A673 (cell line): ENCODE measurements around the gene SIGLEC8. TPM values are rescaled to one million over a fixed set of nuclear protein-coding genes. Genes with fewer than 3 reads are reported as not detected.
"Not testable (repeated sequence)": the region's sequence is repeated elsewhere in the genome, so short reads cannot be mapped to it uniquely, and the experiment has no call there.

ENCODE experiments used
- BruUV-seq: library from RNA; stranded (reverse); fragments of 400-500 nt; replicated peaks from 2 replicates; lab custom pipeline; 2021; lab: Mats Ljungman, UMichigan
- CTCF ChIA-PET: fragments of 300-600 bp; sonication (Branson Sonifier 250); formaldehyde crosslinking; loops from one replicate; lab custom pipeline; 2022; ENCODE audit warnings: antibody characterized with exemption; lab: Charles Lee
- POLR2A ChIA-PET: fragments of 300-600 bp; sonication (Branson Sonifier 250); formaldehyde crosslinking; loops from one replicate; lab custom pipeline; 2022; ENCODE audit warnings: antibody characterized with exemption; ENCODE audit not compliant: low non-redundant PET; lab: Charles Lee
- DNase-seq: peaks from one replicate; pipeline ENCODE4 v3.0.0-alpha.2; 2015; ENCODE audit warnings: low spot score
- H3K27ac ChIP-seq: fragments of 200-600 bp; sonication (generic); 2 replicates; pipeline ENCODE4 v1.5.1; 2016; ENCODE audit warnings: mixed run types, low read depth, mild to moderate bottlenecking, mixed read lengths, antibody characterized with exemption, low read length; ENCODE audit not compliant: poor library complexity, severe bottlenecking
- H3K27me3 ChIP-seq: fragments of 200-600 bp; sonication (generic); replicated peaks from 2 replicates; pipeline ENCODE4 v1.6.1; 2017; ENCODE audit warnings: mixed run types, low read depth, mild to moderate bottlenecking, mixed read lengths, antibody characterized with exemption, low read length; ENCODE audit not compliant: insufficient read depth, poor library complexity
- H3K36me3 ChIP-seq: fragments of 200-600 bp; sonication (generic); 2 replicates; pipeline ENCODE4 v1.6.1; 2016; ENCODE audit warnings: mixed run types, mild to moderate bottlenecking, mixed read lengths, antibody characterized with exemption, low read length; ENCODE audit not compliant: insufficient read depth, poor library complexity, severe bottlenecking
- H3K4me1 ChIP-seq: fragments of 200-600 bp; sonication (generic); 2 replicates; pipeline ENCODE4 v1.6.1; 2017; ENCODE audit warnings: mixed run types, mild to moderate bottlenecking, mixed read lengths, antibody characterized with exemption, low read length; ENCODE audit not compliant: insufficient read depth, poor library complexity, severe bottlenecking
- H3K4me3 ChIP-seq: fragments of 200-600 bp; sonication (generic); 2 replicates; pipeline ENCODE4 v1.5.1; 2016; ENCODE audit warnings: low read depth, mixed run types, mild to moderate bottlenecking, mixed read lengths, low read length; ENCODE audit not compliant: poor library complexity, severe bottlenecking
- H3K9me3 ChIP-seq: fragments of 200-600 bp; sonication (generic); 2 replicates; pipeline ENCODE4 v1.6.1; 2016; ENCODE audit warnings: mixed run types, low read depth, mild to moderate bottlenecking, mixed read lengths, antibody characterized with exemption, low read length; ENCODE audit not compliant: poor library complexity, severe bottlenecking
- EZH2 ChIP-seq: fragments of 200-600 bp; sonication (generic); IDR thresholded peaks from 2 replicates; pipeline ENCODE4 v1.6.1; 2017; ENCODE audit warnings: borderline replicate concordance, low read depth, mild to moderate bottlenecking, mixed read lengths, antibody characterized with exemption, low read length; ENCODE audit not compliant: poor library complexity, severe bottlenecking
- intact Hi-C: fragments of 100-400 bp; cut with micrococcal nuclease; formaldehyde crosslinking; loops from one replicate; pipeline ENCODE4 v1.10.0; 2022; ENCODE audit not compliant: unreplicated experiment
- total RNA-seq: library from RNA; stranded (reverse); gene quantifications from 2 replicates; pipeline ENCODE4 v1.2.3, GENCODE V29; 2021
- TF ChIP-seq, protein P1 (sequence below): fragments of 300-800, 200-600 bp; sonication (generic); conservative IDR thresholded peaks from 2 replicates; pipeline ENCODE4 v1.5.1; 2017; ENCODE audit warnings: low read depth, mild to moderate bottlenecking, antibody characterized with exemption, low read length, moderate library complexity, mixed read lengths

SIGLEC8 gene
- total RNA-seq, 1 experiment from 2014 or later, result not detected

DNA sequence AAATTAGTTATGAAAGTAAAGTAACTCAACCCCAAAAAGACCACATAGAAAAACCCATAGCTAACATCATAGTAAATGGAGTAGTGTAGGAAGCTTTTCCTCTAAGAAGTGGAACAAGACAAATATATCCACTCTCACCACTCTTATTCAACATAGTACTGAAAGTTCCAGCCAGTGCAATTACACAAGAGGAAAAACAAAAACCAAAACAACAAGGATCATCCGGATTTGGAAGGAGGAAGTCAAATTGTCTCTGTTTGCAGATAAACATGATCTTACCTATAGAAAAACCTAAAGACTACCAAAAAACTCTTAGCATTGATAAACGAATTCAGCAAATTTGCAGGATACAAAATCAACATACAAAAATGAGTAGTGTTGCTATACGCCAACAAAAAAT is 8.5 kb upstream of the SIGLEC8 start:
- intact Hi-C loops, result no loop called here
- Histone ChIP-seq H3K9me3 (no peaks in the 10 kb centered on the region), H3K4me1 (no peaks in the 10 kb centered on the region), H3K36me3 (no peaks in the 10 kb centered on the region), H3K27ac (no peak overlapping the region), H3K27me3 (peaks cover 69% of the 10 kb centered on the region), H3K4me3 (no peak overlapping the region)
- TF ChIP-seq EZH2, result no peak
- TF ChIP-seq, protein P1, sequence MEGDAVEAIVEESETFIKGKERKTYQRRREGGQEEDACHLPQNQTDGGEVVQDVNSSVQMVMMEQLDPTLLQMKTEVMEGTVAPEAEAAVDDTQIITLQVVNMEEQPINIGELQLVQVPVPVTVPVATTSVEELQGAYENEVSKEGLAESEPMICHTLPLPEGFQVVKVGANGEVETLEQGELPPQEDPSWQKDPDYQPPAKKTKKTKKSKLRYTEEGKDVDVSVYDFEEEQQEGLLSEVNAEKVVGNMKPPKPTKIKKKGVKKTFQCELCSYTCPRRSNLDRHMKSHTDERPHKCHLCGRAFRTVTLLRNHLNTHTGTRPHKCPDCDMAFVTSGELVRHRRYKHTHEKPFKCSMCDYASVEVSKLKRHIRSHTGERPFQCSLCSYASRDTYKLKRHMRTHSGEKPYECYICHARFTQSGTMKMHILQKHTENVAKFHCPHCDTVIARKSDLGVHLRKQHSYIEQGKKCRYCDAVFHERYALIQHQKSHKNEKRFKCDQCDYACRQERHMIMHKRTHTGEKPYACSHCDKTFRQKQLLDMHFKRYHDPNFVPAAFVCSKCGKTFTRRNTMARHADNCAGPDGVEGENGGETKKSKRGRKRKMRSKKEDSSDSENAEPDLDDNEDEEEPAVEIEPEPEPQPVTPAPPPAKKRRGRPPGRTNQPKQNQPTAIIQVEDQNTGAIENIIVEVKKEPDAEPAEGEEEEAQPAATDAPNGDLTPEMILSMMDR, result no peak
- BruUV-seq, result no TSS peak
- CTCF ChIA-PET, result no interaction called here
- DNase-seq, result no peak
- POLR2A ChIA-PET, result no interaction called here

DNA sequence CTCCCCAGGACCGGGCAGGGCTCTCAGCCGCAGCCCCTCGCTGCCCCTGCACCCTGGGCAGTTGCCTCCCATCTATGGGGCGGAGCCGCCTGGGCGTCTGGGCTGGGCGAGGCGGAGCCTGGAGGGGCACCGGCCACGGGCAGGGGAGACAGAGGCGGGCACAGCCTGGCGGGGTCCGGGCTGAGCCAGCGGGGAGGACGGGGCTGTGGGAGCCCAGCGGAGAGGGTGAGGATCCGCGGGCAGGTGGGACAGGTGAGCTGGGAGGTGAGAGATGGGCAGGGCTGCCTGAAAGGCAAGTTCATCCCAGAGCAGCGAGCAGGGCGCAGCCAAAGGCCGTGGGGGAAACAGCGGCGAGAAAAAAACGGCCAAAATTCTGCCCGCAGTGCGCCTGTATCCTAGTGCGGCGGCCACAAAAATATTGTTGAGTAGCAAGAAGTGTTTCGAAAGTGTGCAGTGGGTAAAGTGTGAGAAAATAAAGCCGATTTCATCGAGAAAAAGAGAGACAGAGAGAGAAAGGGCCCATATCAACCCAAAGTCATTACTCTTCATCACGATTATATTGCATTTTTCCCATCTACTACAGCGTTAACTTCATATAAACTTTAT is 5.8 kb upstream of the SIGLEC8 start:
- H3K27me3 ChIP-seq, result peaks cover 64% of the 10 kb centered on the region
- BruUV-seq, POLR2A ChIA-PET, H3K27ac ChIP-seq, H3K4me3 ChIP-seq, H3K4me1 ChIP-seq, intact Hi-C loops, H3K9me3 ChIP-seq, H3K36me3 ChIP-seq, DNase-seq, CTCF ChIA-PET: not testable (repeated sequence)

DNA sequence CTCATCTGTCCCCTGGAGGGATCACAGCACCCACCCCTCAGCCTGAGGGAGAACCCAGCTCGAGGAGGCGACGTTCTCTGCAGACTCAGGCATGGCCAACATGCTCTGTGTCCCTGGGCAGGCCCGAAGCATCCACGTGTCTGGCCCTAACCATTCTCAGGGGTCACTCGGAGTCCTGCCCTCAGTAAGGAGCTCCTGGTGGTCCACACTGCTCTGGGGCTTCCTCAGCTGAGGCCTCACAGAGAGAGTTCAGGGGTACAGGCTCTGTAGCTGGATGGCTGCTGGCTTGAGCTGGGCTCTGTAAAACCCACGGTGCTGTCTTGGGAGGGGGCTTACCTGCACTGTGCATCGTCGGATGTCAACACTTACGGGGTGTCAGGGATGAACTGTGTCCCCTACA is 4.4 kb upstream of the SIGLEC8 start:
- POLR2A ChIA-PET, result no interaction called here
- intact Hi-C loops, result no loop called here
- CTCF ChIA-PET, result interaction anchor here (0.5 kb wide), 1 partner anchor 66 kb away, joined by 7 read pairs; no protein-coding TSS in a partner anchor
- no TSS peak for BruUV-seq
- H3K36me3 ChIP-seq, result no peaks in the 10 kb centered on the region
- no peak overlapping the region for H3K4me3 ChIP-seq
- H3K9me3 ChIP-seq, result no peaks in the 10 kb centered on the region
- TF ChIP-seq, protein P1, result no peak
- TF ChIP-seq EZH2, result no peak
- no peak overlapping the region for H3K27ac ChIP-seq
- H3K27me3 ChIP-seq, result peaks cover 60% of the 10 kb centered on the region
- H3K4me1 ChIP-seq, result no peaks in the 10 kb centered on the region
- no peak for DNase-seq

DNA sequence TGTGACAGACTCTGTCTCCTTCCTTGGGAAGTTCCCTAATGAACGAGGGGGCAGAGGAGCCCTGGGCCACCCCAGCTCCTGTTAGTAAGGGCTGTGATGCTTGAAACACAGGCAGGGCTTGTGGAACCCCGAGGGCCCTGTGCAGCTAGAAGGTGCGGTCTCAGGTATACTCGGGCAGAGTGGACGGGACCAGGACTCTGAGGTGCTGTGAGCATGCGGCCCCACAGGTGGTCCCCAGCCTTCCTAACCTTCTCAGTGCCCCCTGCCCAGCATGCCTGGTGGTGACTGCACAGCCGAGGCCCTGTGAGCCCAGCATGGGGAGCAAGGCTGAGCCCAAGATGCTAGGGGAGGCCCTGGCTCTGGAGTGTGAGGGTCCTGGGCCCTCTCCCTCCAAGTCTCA is 4.0 kb upstream of the SIGLEC8 start:
- no peaks in the 10 kb centered on the region for H3K36me3 ChIP-seq
- H3K4me1 ChIP-seq, result no peaks in the 10 kb centered on the region
- H3K9me3 ChIP-seq, result no peaks in the 10 kb centered on the region
- BruUV-seq, result no TSS peak
- no peak for DNase-seq
- H3K27ac ChIP-seq, result no peak overlapping the region
- intact Hi-C loops, result no loop called here
- ChIA-PET POLR2A (no interaction called here), CTCF (interaction anchor here (0.5 kb wide), 1 partner anchor 66 kb away, joined by 7 read pairs; no protein-coding TSS in a partner anchor)
- TF ChIP-seq, protein P1, result no peak
- no peak for TF ChIP-seq EZH2
- H3K27me3 ChIP-seq, result peaks cover 56% of the 10 kb centered on the region
- no peak overlapping the region for H3K4me3 ChIP-seq
